ENCODE data around the gene ZNF668. TPM values are rescaled to one million over a fixed set of nuclear protein-coding genes. Genes with fewer than 3 reads are reported as not detected.

Gene ZNF668
- total RNA-seq, 1 donor = 14.5 TPM

GRCh38 chr16:31090540-31090939, 16.5 kb upstream of the ZNF668 start:
- peak; percentile 95 for DNase-seq (ENCODE audit: insufficient read length, low spot score, missing footprints)
- Histone ChIP-seq H3K4me3 (ENCODE audit: insufficient read depth, low read length) (no peak overlapping the region), H3K36me3 (ENCODE audit: insufficient read depth, low read length) (peaks cover 26% of the 10 kb centered on the region), H2AFZ (ENCODE audit: low read length) (no peak overlapping the region), H3K27ac (ENCODE audit: low read depth, low read length) (peak overlapping the region; percentile 61), H3K79me2 (ENCODE audit: insufficient read depth, low read length) (peaks cover 56% of the 10 kb centered on the region), H3K9me3 (ENCODE audit: low read depth, low read length) (no peaks in the 10 kb centered on the region), H3K4me1 (ENCODE audit: insufficient read depth, low read length) (peaks cover 28% of the 10 kb centered on the region), H3K27me3 (ENCODE audit: insufficient read depth, low read length) (no peaks in the 10 kb centered on the region), H3K4me2 (ENCODE audit: insufficient read depth, low read length) (no peak overlapping the region), H4K20me1 (ENCODE audit: insufficient read depth, low read length) (peaks cover 6% of the 10 kb centered on the region)
- TF ChIP-seq CTCF (IDR thresholded peaks at IDR 0.05; ENCODE audit: extremely low read depth, low read depth, low read length) = no peak

GRCh38 chr16:31089199-31089598, 15.2 kb upstream of the ZNF668 start:
- no peak for TF ChIP-seq CTCF (IDR thresholded peaks at IDR 0.05; ENCODE audit: extremely low read depth, low read depth, low read length)
- H4K20me1 ChIP-seq (ENCODE audit: insufficient read depth, low read length) = peaks cover 6% of the 10 kb centered on the region
- peaks cover 53% of the 10 kb centered on the region for H3K79me2 ChIP-seq (ENCODE audit: insufficient read depth, low read length)
- H3K4me1 ChIP-seq (ENCODE audit: insufficient read depth, low read length) = peaks cover 24% of the 10 kb centered on the region
- H3K27me3 ChIP-seq (ENCODE audit: insufficient read depth, low read length) = no peaks in the 10 kb centered on the region
- peak; percentile 79 for DNase-seq (ENCODE audit: insufficient read length, low spot score, missing footprints)
- H3K36me3 ChIP-seq (ENCODE audit: insufficient read depth, low read length) = peaks cover 26% of the 10 kb centered on the region
- H3K4me3 ChIP-seq (ENCODE audit: insufficient read depth, low read length) = no peak overlapping the region
- H3K27ac ChIP-seq (ENCODE audit: low read depth, low read length) = no peak overlapping the region
- H3K9me3 ChIP-seq (ENCODE audit: low read depth, low read length) = no peaks in the 10 kb centered on the region
- no peak overlapping the region for H3K4me2 ChIP-seq (ENCODE audit: insufficient read depth, low read length)
- H2AFZ ChIP-seq (ENCODE audit: low read length) = no peak overlapping the region

GRCh38 chr16:31088459-31089183, 14.6 kb upstream of the ZNF668 start, which contains the start of gene PRSS53:
Gene PRSS53, minus strand, starts transcription at chr16:31088943. Its CDS starts 134 bp downstream, at chr16:31088809.
- H3K79me2 ChIP-seq (ENCODE audit: insufficient read depth, low read length) = peaks cover 48% of the 10 kb centered on the region
- H3K27ac ChIP-seq (ENCODE audit: low read depth, low read length) = no peak within 1 kb of the TSS
- no peak for TF ChIP-seq CTCF (IDR thresholded peaks at IDR 0.05; ENCODE audit: extremely low read depth, low read depth, low read length)

GRCh38 chr16:31087971-31088370, 13.9 kb upstream of the ZNF668 start:
- H3K79me2 ChIP-seq (ENCODE audit: insufficient read depth, low read length) = peaks cover 50% of the 10 kb centered on the region
- TF ChIP-seq CTCF (IDR thresholded peaks at IDR 0.05; ENCODE audit: extremely low read depth, low read depth, low read length) = no peak
- peaks cover 20% of the 10 kb centered on the region for H3K4me1 ChIP-seq (ENCODE audit: insufficient read depth, low read length)
- peaks cover 30% of the 10 kb centered on the region for H3K36me3 ChIP-seq (ENCODE audit: insufficient read depth, low read length)
- peaks cover 6% of the 10 kb centered on the region for H4K20me1 ChIP-seq (ENCODE audit: insufficient read depth, low read length)
- no peak overlapping the region for H2AFZ ChIP-seq (ENCODE audit: low read length)
- no peaks in the 10 kb centered on the region for H3K27me3 ChIP-seq (ENCODE audit: insufficient read depth, low read length)
- no peak overlapping the region for H3K4me2 ChIP-seq (ENCODE audit: insufficient read depth, low read length)
- H3K27ac ChIP-seq (ENCODE audit: low read depth, low read length) = no peak overlapping the region
- peak; percentile 39 for DNase-seq (ENCODE audit: insufficient read length, low spot score, missing footprints)
- H3K9me3 ChIP-seq (ENCODE audit: low read depth, low read length) = no peaks in the 10 kb centered on the region
- no peak overlapping the region for H3K4me3 ChIP-seq (ENCODE audit: insufficient read depth, low read length)

More at GRCh38 chr16:31088459-31089183, 14.6 kb upstream of the ZNF668 start, which contains the start of gene PRSS53:
- Histone ChIP-seq H3K4me3 (ENCODE audit: insufficient read depth, low read length) (no peak within 1 kb of the TSS), H3K27me3 (ENCODE audit: insufficient read depth, low read length) (no peaks in the 10 kb centered on the region), H3K36me3 (ENCODE audit: insufficient read depth, low read length) (peaks cover 30% of the 10 kb centered on the region), H3K9me3 (ENCODE audit: low read depth, low read length) (no peaks in the 10 kb centered on the region), H4K20me1 (ENCODE audit: insufficient read depth, low read length) (peaks cover 6% of the 10 kb centered on the region), H2AFZ (ENCODE audit: low read length) (no peak within 1 kb of the TSS), H3K4me2 (ENCODE audit: insufficient read depth, low read length) (no peak within 1 kb of the TSS), H3K4me1 (ENCODE audit: insufficient read depth, low read length) (peaks cover 24% of the 10 kb centered on the region)
- DNase-seq (ENCODE audit: insufficient read length, low spot score, missing footprints) = peak; percentile 44

All from osteoblast (primary cell).